SU-DHL-6 (cell line): ENCODE measurements around the gene CNTN4.

Experiments
- H2AFZ ChIP-seq: fragments of 200-600 bp; sonication (generic); 2 replicates; pipeline ENCODE4 v1.6.1; 2014; ENCODE audit warnings: low read depth, mild to moderate bottlenecking, moderate library complexity, mixed read lengths, antibody characterized with exemption, low read length; ENCODE audit not compliant: severe bottlenecking
- H3F3A ChIP-seq: fragments of 200-600 bp; shearing (Covaris generic); 2 replicates; pipeline ENCODE4 v1.6.0; 2016; ENCODE audit warnings: antibody characterized with exemption, mild to moderate bottlenecking; ENCODE audit not compliant: insufficient read depth
- H3K27ac ChIP-seq: fragments of 200-600 bp; sonication (generic); 2 replicates; pipeline ENCODE4 v1.5.1; 2016; ENCODE audit warnings: low read depth, mild to moderate bottlenecking, low read length, moderate library complexity, mixed read lengths
- H3K27me3 ChIP-seq: fragments of 200-600 bp; sonication (generic), shearing (Covaris generic); 2 replicates; pipeline ENCODE4 v1.6.0; 2014; ENCODE audit warnings: mild to moderate bottlenecking, low read length
- H3K36me3 ChIP-seq: fragments of 200-600 bp; sonication (generic); 2 replicates; pipeline ENCODE4 v1.6.1; 2014; ENCODE audit warnings: mild to moderate bottlenecking, low read length, mixed read lengths
- H3K4me2 ChIP-seq: fragments of 300-600, 200-600 bp; shearing (Covaris generic), sonication (generic); 2 replicates; pipeline ENCODE4 v1.6.0; 2014; ENCODE audit warnings: low read length, low read depth, mild to moderate bottlenecking; ENCODE audit not compliant: poor library complexity, severe bottlenecking
- H3K4me3 ChIP-seq: fragments of 200-600 bp; sonication (generic); 2 replicates; pipeline ENCODE4 v1.5.1; 2014; ENCODE audit warnings: antibody characterized with exemption, low read length, mild to moderate bottlenecking, mixed read lengths; ENCODE audit not compliant: insufficient read depth, poor library complexity, severe bottlenecking
- H3K79me2 ChIP-seq: fragments of 200-600 bp; sonication (generic); 2 replicates; pipeline ENCODE4 v1.6.1; 2014; ENCODE audit warnings: mild to moderate bottlenecking, low read length, moderate library complexity; ENCODE audit not compliant: insufficient read depth
- H3K9ac ChIP-seq: fragments of 200-600 bp; sonication (generic); 2 replicates; pipeline ENCODE4 v1.7.0; 2014; ENCODE audit warnings: mild to moderate bottlenecking, low read length
- H3K9me2 ChIP-seq: fragments of 200-600 bp; sonication (generic); replicated peaks from 2 replicates; pipeline ENCODE4 v1.6.1; 2014; ENCODE audit warnings: low read length; ENCODE audit not compliant: insufficient read depth
- H3K9me3 ChIP-seq: fragments of 200-600 bp; sonication (generic); 2 replicates; pipeline ENCODE4 v1.6.1; 2014; ENCODE audit warnings: low read length, mixed read lengths; ENCODE audit not compliant: insufficient read depth
- H4K20me1 ChIP-seq: fragments of 200-600 bp; sonication (generic); 2 replicates; pipeline ENCODE4 v1.6.1; 2014; ENCODE audit warnings: low read depth, mild to moderate bottlenecking, antibody characterized with exemption, low read length, moderate library complexity, mixed read lengths
- EZH2phosphoT487 ChIP-seq: fragments of 200-600 bp; sonication (generic), shearing (Covaris generic); conservative IDR thresholded peaks from 2 replicates; pipeline ENCODE4 v1.6.1; 2018; ENCODE audit warnings: mild to moderate bottlenecking, antibody characterized with exemption, low read length, moderate library complexity, mixed read lengths
- TF ChIP-seq, protein P1 (sequence below): fragments of 200-600 bp; sonication (generic); IDR thresholded peaks from one replicate; pipeline ENCODE4 v1.5.1; 2017; ENCODE audit warnings: antibody characterized with exemption, mild to moderate bottlenecking, low read length, moderate library complexity; ENCODE audit not compliant: insufficient read depth, poor library complexity, severe bottlenecking

CNTN4 gene

GRCh38 chr3:3015185-3016089, 916.8 kb downstream of the CNTN4 start:
- Histone ChIP-seq H2AFZ (no peak overlapping the region), H3F3A (no peaks in the 10 kb centered on the region), H3K27ac (no peak overlapping the region), H4K20me1 (no peaks in the 10 kb centered on the region), H3K79me2 (no peaks in the 10 kb centered on the region), H3K4me2 (no peak overlapping the region), H3K9ac (no peak overlapping the region), H3K27me3 (no peaks in the 10 kb centered on the region), H3K9me3 (no peaks in the 10 kb centered on the region), H3K36me3 (no peaks in the 10 kb centered on the region), H3K9me2 (no peaks in the 10 kb centered on the region), H3K4me3 (no peak overlapping the region)
- TF ChIP-seq EZH2phosphoT487 = no peak
- TF ChIP-seq, protein P1, sequence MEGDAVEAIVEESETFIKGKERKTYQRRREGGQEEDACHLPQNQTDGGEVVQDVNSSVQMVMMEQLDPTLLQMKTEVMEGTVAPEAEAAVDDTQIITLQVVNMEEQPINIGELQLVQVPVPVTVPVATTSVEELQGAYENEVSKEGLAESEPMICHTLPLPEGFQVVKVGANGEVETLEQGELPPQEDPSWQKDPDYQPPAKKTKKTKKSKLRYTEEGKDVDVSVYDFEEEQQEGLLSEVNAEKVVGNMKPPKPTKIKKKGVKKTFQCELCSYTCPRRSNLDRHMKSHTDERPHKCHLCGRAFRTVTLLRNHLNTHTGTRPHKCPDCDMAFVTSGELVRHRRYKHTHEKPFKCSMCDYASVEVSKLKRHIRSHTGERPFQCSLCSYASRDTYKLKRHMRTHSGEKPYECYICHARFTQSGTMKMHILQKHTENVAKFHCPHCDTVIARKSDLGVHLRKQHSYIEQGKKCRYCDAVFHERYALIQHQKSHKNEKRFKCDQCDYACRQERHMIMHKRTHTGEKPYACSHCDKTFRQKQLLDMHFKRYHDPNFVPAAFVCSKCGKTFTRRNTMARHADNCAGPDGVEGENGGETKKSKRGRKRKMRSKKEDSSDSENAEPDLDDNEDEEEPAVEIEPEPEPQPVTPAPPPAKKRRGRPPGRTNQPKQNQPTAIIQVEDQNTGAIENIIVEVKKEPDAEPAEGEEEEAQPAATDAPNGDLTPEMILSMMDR = no peak

GRCh38 chr3:3016226-3016625, 917.6 kb downstream of the CNTN4 start:
- no peaks in the 10 kb centered on the region for H4K20me1 ChIP-seq
- H3F3A ChIP-seq = no peaks in the 10 kb centered on the region
- no peaks in the 10 kb centered on the region for H3K36me3 ChIP-seq
- H3K79me2 ChIP-seq = no peaks in the 10 kb centered on the region
- H3K9me3 ChIP-seq = no peaks in the 10 kb centered on the region
- H3K4me2 ChIP-seq = no peak overlapping the region
- no peaks in the 10 kb centered on the region for H3K27me3 ChIP-seq
- H2AFZ ChIP-seq = no peak overlapping the region
- no peak overlapping the region for H3K27ac ChIP-seq
- no peaks in the 10 kb centered on the region for H3K9me2 ChIP-seq
- TF ChIP-seq, protein P1 = no peak
- no peak for TF ChIP-seq EZH2phosphoT487
- H3K4me3 ChIP-seq = no peak overlapping the region
- H3K9ac ChIP-seq = no peak overlapping the region

GRCh38 chr3:3020209-3020608, 921.5 kb downstream of the CNTN4 start:
- no peak overlapping the region for H3K4me2 ChIP-seq
- no peaks in the 10 kb centered on the region for H3K27me3 ChIP-seq
- no peak overlapping the region for H2AFZ ChIP-seq
- no peak overlapping the region for H3K9ac ChIP-seq
- H3K9me2 ChIP-seq = no peaks in the 10 kb centered on the region
- no peak overlapping the region for H3K27ac ChIP-seq
- H3K4me3 ChIP-seq = no peak overlapping the region
- no peaks in the 10 kb centered on the region for H3K9me3 ChIP-seq
- no peaks in the 10 kb centered on the region for H3K36me3 ChIP-seq
- no peak for TF ChIP-seq EZH2phosphoT487
- TF ChIP-seq, protein P1 = no peak
- no peaks in the 10 kb centered on the region for H3F3A ChIP-seq
- H3K79me2 ChIP-seq = no peaks in the 10 kb centered on the region
- no peaks in the 10 kb centered on the region for H4K20me1 ChIP-seq
